Heart right ventricle (tissue), 16 donors: Measurements from ENCODE around the gene YPEL4. TPM values are rescaled to one million over a fixed set of nuclear protein-coding genes. Genes with fewer than 3 reads are reported as not detected.

ENCODE experiments used
- ATAC-seq, 8 donors: fragments of 200-7000 bp; cut with Tn5 transposase; one replicate each; pipeline ENCODE4 v1.9.1; 2020; ENCODE audit warnings: mild to moderate bottlenecking in 8 of 8, moderate library complexity in 8 of 8, moderate number of reproducible peaks in 1 of 8
- DNase-seq, 2 donors: peaks; one replicate each; pipeline ENCODE4 v3.0.0-alpha.2; 2020
- H3K27ac ChIP-seq, 10 donors: fragments of 200-600 bp; sonication (generic) in 2 of 10; one replicate each; pipeline versions ENCODE4 v1.5.0 to v1.8.0; 2020 to 2022; ENCODE audit warnings: mild to moderate bottlenecking in 3 of 10
- H3K27me3 ChIP-seq, 7 donors: fragments of 200-600 bp; one replicate each; pipeline ENCODE4 v1.8.0; 2021 to 2022; ENCODE audit warnings: mild to moderate bottlenecking in 2 of 7
- H3K36me3 ChIP-seq, 9 donors: fragments of 200-600 bp; sonication (generic) in 1 of 9; one replicate each; pipeline versions ENCODE4 v1.5.0 to v1.8.0; 2020 to 2022; ENCODE audit warnings: mild to moderate bottlenecking in 2 of 9
- H3K4me1 ChIP-seq, 9 donors: fragments of 200-600 bp; sonication (generic) in 1 of 9; one replicate each; pipeline versions ENCODE4 v1.5.0 to v1.8.0; 2020 to 2022; ENCODE audit warnings: mild to moderate bottlenecking in 4 of 9
- H3K4me3 ChIP-seq, 10 donors: fragments of 200-600 bp; sonication (generic) in 2 of 10; one replicate each; pipeline versions ENCODE4 v1.5.0 to v1.8.0; 2020 to 2022; ENCODE audit warnings: mild to moderate bottlenecking in 7 of 10, moderate library complexity in 2 of 10
- H3K9me3 ChIP-seq, 11 donors: fragments of 200-600 bp in 10 of 11; sonication (generic) in 2 of 11; one replicate each; pipeline versions ENCODE4 v1.5.0 to v1.8.0; 2013 to 2022; ENCODE audit warnings: mild to moderate bottlenecking in 2 of 11, control low read depth in 1 of 11, moderate library complexity in 1 of 11
- WGBS, 2 donors: extraction: QIAGEN DNeasy Blood & Tissue Kit; methylation state at CpG; one replicate each; pipeline ENCODE4 v1.1.7; 2013; ENCODE audit warnings: inconsistent platforms in 1 of 2; 5-methylcytosine and 5-hydroxymethylcytosine counted together
- intact Hi-C, 10 donors: fragments of 100-400 bp; cut with DNase I; formaldehyde crosslinking; loops; one replicate each; pipeline versions ENCODE4 v1.11.1 to v1.14.2; 2022
- polyA plus RNA-seq, 2 donors: library from polyadenylated mRNA; stranded (reverse); fragments of 200-250 nt; gene quantifications; one replicate each; pipeline ENCODE4 v1.2.3, GENCODE V29; 2013
- total RNA-seq, 10 donors: library from RNA; stranded (reverse); fragmentation: NEBNext Ultra II Directional in 3 of 10; extraction: Animal tissue kit (Norgen Biotek cat#: 25700) in 3 of 10; gene quantifications; one replicate each; pipeline versions ENCODE4 v1.2.1 to v1.2.4, GENCODE V29; 2021 to 2023
- TF ChIP-seq, protein P1 (sequence below), 9 donors: fragments of 200-600 bp; sonication (generic) in 2 of 9; IDR thresholded peaks; one replicate each; pipeline versions ENCODE4 v1.5.0 to v1.8.0; 2021 to 2022; ENCODE audit warnings: antibody characterized with exemption in 9 of 9, mild to moderate bottlenecking in 5 of 9, moderate library complexity in 1 of 9
- donor health status: Arrhythmogenic right ventricular cardiomyopathy.
- donor health status: ischemic (EF 13 %, LVEDD 7.1; RV severe dilation, severe dysfunction).
- donor health status: healthy with polysubstance abuse.
- donor health status: DM: no; HTN: yes; CAD: no.
- donor health status: DM: no; HTN: no; CAD: no.
- donor health status: ischemic (EF 25% LVEDD 6.9; RV normal size, moderate dysfunction).
- donor health status: ischemic (EF 25% LVEDD 5.7; RV mildly dilated, moderate dysfunction).
- donor health status: healthy.
- donor health status: DM: yes; HTN: yes; CAD: no.
- donor health status: Ischemic cardiomyopathy.
- donor health status: ischemic (EF 35%, LVEDD 5.7; RV mildly dilated, moderate dysfunction).
- donor health status: nonischemic (EF 11% LVEDD 7.7; RV severe dilation, severe dysfunction).
- donor health status: DM: yes; HTN: yes; CAD: no.
- donor health status: PGD.
- donor health status: ischemic (EF 29% LVEDD 5.4; RV normal size, mild dysfunction).
- donor health status: nonischemic (EF 23%, LVEDD 6.1; RV moderate dilation, normal function).

Gene YPEL4
- total and polyA plus RNA-seq, 12 donors: 0.17 to 3.4 (median 0.55) TPM; not detected in 1

DNA sequence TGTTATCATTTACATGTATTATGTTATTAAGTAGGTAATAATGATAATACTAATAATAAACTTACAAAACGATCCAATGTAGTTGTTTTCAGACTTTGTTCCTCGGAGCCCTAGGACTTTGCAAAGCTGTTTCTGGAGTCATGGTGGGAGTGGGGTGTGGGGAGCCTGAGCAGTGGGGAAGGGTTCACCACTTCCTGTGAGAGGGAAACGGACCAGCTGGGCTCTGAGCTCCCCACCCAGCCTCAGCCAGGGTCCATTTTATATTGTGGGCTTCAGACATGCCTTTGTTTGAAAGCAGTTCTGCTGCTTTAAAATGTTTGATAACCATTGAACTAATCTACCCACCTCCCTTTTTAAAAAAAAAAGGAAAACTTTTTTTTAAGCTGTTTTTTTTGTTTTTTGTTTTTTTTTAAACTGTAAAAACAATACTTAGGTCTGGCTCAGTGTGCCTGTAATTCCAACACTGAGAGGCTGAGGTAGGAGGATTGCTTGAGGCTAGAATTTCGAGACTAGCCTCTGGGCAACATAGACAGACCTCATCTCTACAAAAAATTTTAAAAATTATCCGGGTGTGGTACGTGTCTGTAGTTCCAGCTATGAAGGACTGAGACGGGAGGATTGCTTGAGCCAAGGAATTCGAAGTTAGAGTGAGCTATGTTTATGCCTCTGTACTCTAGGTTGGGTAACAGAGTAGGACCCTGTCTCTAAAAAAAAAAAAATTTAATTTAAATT, 45.2 kb downstream of the YPEL4 start:
- TF ChIP-seq, protein P1, sequence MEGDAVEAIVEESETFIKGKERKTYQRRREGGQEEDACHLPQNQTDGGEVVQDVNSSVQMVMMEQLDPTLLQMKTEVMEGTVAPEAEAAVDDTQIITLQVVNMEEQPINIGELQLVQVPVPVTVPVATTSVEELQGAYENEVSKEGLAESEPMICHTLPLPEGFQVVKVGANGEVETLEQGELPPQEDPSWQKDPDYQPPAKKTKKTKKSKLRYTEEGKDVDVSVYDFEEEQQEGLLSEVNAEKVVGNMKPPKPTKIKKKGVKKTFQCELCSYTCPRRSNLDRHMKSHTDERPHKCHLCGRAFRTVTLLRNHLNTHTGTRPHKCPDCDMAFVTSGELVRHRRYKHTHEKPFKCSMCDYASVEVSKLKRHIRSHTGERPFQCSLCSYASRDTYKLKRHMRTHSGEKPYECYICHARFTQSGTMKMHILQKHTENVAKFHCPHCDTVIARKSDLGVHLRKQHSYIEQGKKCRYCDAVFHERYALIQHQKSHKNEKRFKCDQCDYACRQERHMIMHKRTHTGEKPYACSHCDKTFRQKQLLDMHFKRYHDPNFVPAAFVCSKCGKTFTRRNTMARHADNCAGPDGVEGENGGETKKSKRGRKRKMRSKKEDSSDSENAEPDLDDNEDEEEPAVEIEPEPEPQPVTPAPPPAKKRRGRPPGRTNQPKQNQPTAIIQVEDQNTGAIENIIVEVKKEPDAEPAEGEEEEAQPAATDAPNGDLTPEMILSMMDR (IDR thresholded peaks at IDR 0.05): no peak
- 56 to 59% methylated on average over 8 of the region's 8 CpGs for WGBS, 2 donors
- Histone ChIP-seq H3K27me3 (peaks cover 0 to 4% (median 0%) of the 10 kb centered on the region in 7 donors), H3K4me3 (no peak overlapping the region), H3K36me3 (peaks cover 0 to 78% (median 6%) of the 10 kb centered on the region in 9 donors), H3K27ac (peak overlapping the region in 1 of 10 donors; percentile 27), H3K9me3 (no peaks in the 10 kb centered on the region), H3K4me1 (peaks cover 0 to 10% (median 2%) of the 10 kb centered on the region in 9 donors)
- no peak for ATAC-seq
- DNase-seq: no peak
- intact Hi-C loops: no loop called here

DNA sequence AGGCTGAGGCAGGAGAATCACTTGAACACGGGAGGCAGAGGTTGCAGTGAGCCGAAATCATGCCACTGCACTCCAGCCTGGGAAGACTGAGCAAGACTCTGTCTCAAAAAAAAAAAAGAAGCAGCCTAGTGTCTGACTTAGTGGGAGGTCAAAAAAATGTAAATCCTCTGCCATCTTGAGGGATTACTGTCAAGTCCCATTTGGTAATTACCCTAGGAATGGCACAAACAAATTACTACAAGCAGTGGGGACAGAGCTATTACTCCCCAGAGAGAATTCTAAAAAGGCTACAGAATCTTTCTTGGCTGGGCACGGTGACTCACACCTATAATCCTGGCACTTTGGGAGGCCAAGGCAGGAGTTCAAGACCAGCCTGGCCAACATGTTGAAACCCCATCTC, 48.4 kb downstream of the YPEL4 start:
- ATAC-seq: no peak

DNA sequence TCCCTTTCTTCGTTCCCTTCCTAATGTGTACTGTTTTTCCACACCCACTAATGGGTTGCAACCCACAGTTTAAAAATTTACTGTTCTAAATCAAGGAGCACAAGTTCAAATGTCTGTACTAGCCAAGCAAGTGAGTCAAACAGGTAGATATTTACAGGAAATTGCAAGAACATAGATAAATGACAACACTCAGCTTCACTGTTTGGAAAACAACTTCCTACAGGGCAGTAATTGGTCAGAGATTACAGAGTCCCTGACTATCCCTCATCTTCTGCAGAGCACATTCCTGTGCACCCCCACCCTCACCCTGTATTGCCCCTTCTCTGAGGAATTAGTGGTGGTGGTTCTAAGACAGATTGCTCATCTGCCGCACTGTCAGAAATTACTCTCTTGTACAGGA, 50.3 kb downstream of the YPEL4 start:
- peaks cover 0 to 37% (median 14%) of the 10 kb centered on the region in 9 donors for H3K4me1 ChIP-seq
- H3K9me3 ChIP-seq: no peaks in the 10 kb centered on the region
- ATAC-seq (no peak), DNase-seq (no peak)
- 35 to 43% methylated on average over 2 of the region's 2 CpGs for WGBS, 2 donors
- peaks cover 0 to 31% (median 0%) of the 10 kb centered on the region in 9 donors for H3K36me3 ChIP-seq
- H3K4me3 ChIP-seq: peak overlapping the region in 5 of 10 donors; percentile 53 to 65 (median 60)
- intact Hi-C loops: loop anchor here in 2 of 10 donors (2.0 to 5.0 kb wide), 2 partner anchors 31 to 37 kb away; no protein-coding TSS in a partner anchor
- TF ChIP-seq, protein P1 (IDR thresholded peaks at IDR 0.05): no peak
- H3K27me3 ChIP-seq: peaks cover 0 to 8% (median 0%) of the 10 kb centered on the region in 7 donors
- H3K27ac ChIP-seq: peak overlapping the region in 7 of 10 donors; percentile 49 to 95 (median 89)

More for the DNA sequence above, 48.4 kb downstream of the YPEL4 start:
- DNase-seq: no peak
- Histone ChIP-seq H3K36me3 (peaks cover 0 to 47% (median 4%) of the 10 kb centered on the region in 9 donors), H3K27me3 (peaks cover 0 to 12% (median 0%) of the 10 kb centered on the region in 7 donors), H3K27ac (no peak overlapping the region), H3K4me3 (no peak overlapping the region), H3K4me1 (peaks cover 0 to 37% (median 15%) of the 10 kb centered on the region in 9 donors), H3K9me3 (no peaks in the 10 kb centered on the region)
- 93% methylated on average over 3 of the region's 3 CpGs for WGBS, 2 donors
- intact Hi-C loops: no loop called here
- TF ChIP-seq, protein P1 (IDR thresholded peaks at IDR 0.05): no peak

DNA sequence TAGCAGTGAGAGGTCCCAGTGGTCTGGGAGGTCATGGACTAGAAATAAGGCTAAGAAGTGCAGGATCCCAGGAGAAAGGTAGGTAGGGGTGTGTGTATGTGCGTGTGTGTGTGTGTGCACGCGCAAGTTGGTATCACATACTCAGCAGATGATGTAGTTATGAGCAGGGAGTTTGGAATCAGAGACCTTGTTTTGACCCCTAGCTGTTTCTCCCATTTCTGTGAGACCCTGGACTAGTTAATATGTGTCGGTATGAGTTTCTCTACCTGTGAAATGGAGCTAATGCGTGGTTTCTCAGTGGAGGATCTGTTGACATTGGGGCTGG, 50.9 kb downstream of the YPEL4 start:
- Histone ChIP-seq H3K4me3 (peak overlapping the region in 9 of 10 donors; percentile 44 to 65 (median 59)), H3K4me1 (peaks cover 0 to 37% (median 10%) of the 10 kb centered on the region in 9 donors), H3K27ac (peak overlapping the region in 9 of 10 donors; percentile 57 to 95 (median 89)), H3K36me3 (peaks cover 0 to 31% (median 0%) of the 10 kb centered on the region in 9 donors), H3K27me3 (peaks cover 0 to 9% (median 0%) of the 10 kb centered on the region in 7 donors), H3K9me3 (no peaks in the 10 kb centered on the region)
- WGBS, 2 donors: 53% methylated on average over 5 of the region's 5 CpGs
- DNase-seq: no peak
- intact Hi-C loops: loop anchor here in 2 of 10 donors (2.0 to 5.0 kb wide), 2 partner anchors 30 to 36 kb away; no protein-coding TSS in a partner anchor
- peak in 1 of 8 donors; percentile 4 for ATAC-seq
- TF ChIP-seq, protein P1 (IDR thresholded peaks at IDR 0.05): no peak
